IPS-20b (cell line): ENCODE data around the gene PITPNM1.

Source experiments
- H3K27ac ChIP-seq: one replicate; pipeline ENCODE4 v1.5.1; 2013; ENCODE audit warnings: low read length
- H3K27me3 ChIP-seq: 2 replicates; pipeline ENCODE4 v1.6.1; 2013; ENCODE audit warnings: mild to moderate bottlenecking, low read length, inconsistent platforms; ENCODE audit not compliant: insufficient read depth
- H3K36me3 ChIP-seq: 2 replicates; pipeline ENCODE4 v1.6.1; 2013; ENCODE audit warnings: low read depth, mild to moderate bottlenecking, inconsistent platforms, low read length, moderate library complexity; ENCODE audit not compliant: insufficient read depth
- H3K4me1 ChIP-seq: 2 replicates; pipeline ENCODE4 v1.6.1; 2013; ENCODE audit warnings: mild to moderate bottlenecking, control low read depth, inconsistent platforms, low read length, moderate library complexity; ENCODE audit not compliant: insufficient read depth
- H3K4me3 ChIP-seq: 2 replicates; pipeline ENCODE4 v1.5.1; 2013; ENCODE audit warnings: mild to moderate bottlenecking, low read length, inconsistent platforms
- H3K9ac ChIP-seq: 2 replicates; pipeline ENCODE4 v1.6.1; 2013; ENCODE audit warnings: low read depth, mild to moderate bottlenecking, inconsistent platforms, low read length, moderate library complexity
- H3K9me3 ChIP-seq: 2 replicates; pipeline ENCODE4 v1.6.1; 2013; ENCODE audit warnings: mild to moderate bottlenecking, low read depth, low read length, inconsistent platforms; ENCODE audit not compliant: insufficient read depth

Gene PITPNM1

GRCh38 chr11:67538823-67539505, 33.8 kb upstream of the PITPNM1 start:
- Histone ChIP-seq H3K36me3 (no peaks in the 10 kb centered on the region), H3K9ac (no peak overlapping the region), H3K27me3 (no peaks in the 10 kb centered on the region), H3K4me3 (no peak overlapping the region), H3K4me1 (peaks cover 3% of the 10 kb centered on the region; the same call in 1 of the 2 replicates), H3K27ac (no peak overlapping the region), H3K9me3 (peaks cover 25% of the 10 kb centered on the region)

- Histone ChIP-seq H3K4me1 (peaks cover 3% of the 10 kb centered on the region; the same call in 1 of the 2 replicates), H3K27ac (no peak overlapping the region), H3K27me3 (no peaks in the 10 kb centered on the region), H3K9ac (no peak overlapping the region), H3K36me3 (no peaks in the 10 kb centered on the region), H3K9me3 (peaks cover 32% of the 10 kb centered on the region), H3K4me3 (no peak overlapping the region)
Observed at GRCh38 chr11:67538306-67538705, 33.1 kb upstream of the PITPNM1 start.

DNA sequence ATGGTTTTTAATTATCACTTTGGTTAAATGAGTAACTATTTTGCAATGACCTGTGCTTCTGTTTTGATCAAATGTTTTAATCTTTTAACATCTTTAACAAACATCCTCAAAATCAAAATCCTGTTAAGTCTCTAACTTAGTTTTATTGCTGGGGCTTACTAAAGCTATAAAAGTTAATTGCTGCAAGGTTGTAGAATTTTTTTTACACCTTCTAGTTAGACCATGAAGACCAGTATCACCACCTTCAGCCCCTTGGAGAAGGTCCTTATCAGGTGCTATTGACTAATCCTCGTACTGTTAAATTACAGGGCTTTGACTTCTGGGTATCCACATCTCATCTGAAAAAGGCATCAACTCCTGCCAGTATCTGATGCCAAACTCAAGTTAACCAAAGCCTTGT, 30.4 kb upstream of the PITPNM1 start:
- no peak overlapping the region for H3K4me3 ChIP-seq
- peaks cover 42% of the 10 kb centered on the region for H3K9me3 ChIP-seq
- H3K9ac ChIP-seq, result no peak overlapping the region
- no peak overlapping the region for H3K27ac ChIP-seq
- H3K4me1 ChIP-seq, result no peaks in the 10 kb centered on the region
- H3K36me3 ChIP-seq, result no peaks in the 10 kb centered on the region
- H3K27me3 ChIP-seq, result no peaks in the 10 kb centered on the region

GRCh38 chr11:67534070-67534679, 29.0 kb upstream of the PITPNM1 start:
- no peaks in the 10 kb centered on the region for H3K27me3 ChIP-seq
- H3K4me3 ChIP-seq, result no peak overlapping the region
- H3K9ac ChIP-seq, result no peak overlapping the region
- H3K9me3 ChIP-seq, result peaks cover 42% of the 10 kb centered on the region
- no peaks in the 10 kb centered on the region for H3K36me3 ChIP-seq
- H3K27ac ChIP-seq, result no peak overlapping the region
- H3K4me1 ChIP-seq, result no peaks in the 10 kb centered on the region

- H3K9ac ChIP-seq, result no peak overlapping the region
- peaks cover 39% of the 10 kb centered on the region for H3K9me3 ChIP-seq
- no peaks in the 10 kb centered on the region for H3K27me3 ChIP-seq
- H3K27ac ChIP-seq, result no peak overlapping the region
- no peaks in the 10 kb centered on the region for H3K36me3 ChIP-seq
- H3K4me3 ChIP-seq, result no peak overlapping the region
- H3K4me1 ChIP-seq, result no peaks in the 10 kb centered on the region
Observed at GRCh38 chr11:67532889-67533288, 27.7 kb upstream of the PITPNM1 start.

- H3K27ac ChIP-seq, result no peak overlapping the region
- no peaks in the 10 kb centered on the region for H3K36me3 ChIP-seq
- H3K4me1 ChIP-seq, result no peaks in the 10 kb centered on the region
- no peaks in the 10 kb centered on the region for H3K27me3 ChIP-seq
- peaks cover 26% of the 10 kb centered on the region for H3K9me3 ChIP-seq
- H3K4me3 ChIP-seq, result no peak overlapping the region
- H3K9ac ChIP-seq, result no peak overlapping the region
Observed at GRCh38 chr11:67530282-67530592, 25.1 kb upstream of the PITPNM1 start.

DNA sequence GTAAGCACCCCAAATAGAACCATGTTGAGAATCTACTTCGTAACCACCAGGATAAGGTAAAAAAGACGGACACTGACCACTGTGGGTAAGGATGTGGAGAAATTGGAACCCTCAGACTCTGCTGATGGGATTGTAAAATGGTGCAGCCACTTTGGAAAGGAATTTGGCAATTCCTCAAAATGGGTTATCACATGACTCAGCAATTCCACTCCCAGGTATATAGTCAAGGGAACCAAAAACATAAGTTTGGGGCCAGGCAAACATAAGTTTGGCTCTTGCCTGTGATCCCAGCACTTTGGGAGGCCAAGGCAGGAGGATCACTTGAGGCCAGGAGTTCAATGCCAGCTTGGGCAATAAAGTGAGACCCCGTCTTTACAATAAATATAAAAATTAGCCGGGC, 23.2 kb upstream of the PITPNM1 start:
- no peaks in the 10 kb centered on the region for H3K36me3 ChIP-seq
- no peaks in the 10 kb centered on the region for H3K27me3 ChIP-seq
- H3K9ac ChIP-seq, result no peak overlapping the region
- H3K4me1 ChIP-seq, result no peaks in the 10 kb centered on the region
- no peak overlapping the region for H3K4me3 ChIP-seq
- no peak overlapping the region for H3K27ac ChIP-seq
- H3K9me3 ChIP-seq, result peaks cover 11% of the 10 kb centered on the region

GRCh38 chr11:67525275-67525976, 20.3 kb upstream of the PITPNM1 start:
- Histone ChIP-seq H3K27ac (no peak overlapping the region), H3K36me3 (no peaks in the 10 kb centered on the region), H3K27me3 (no peaks in the 10 kb centered on the region), H3K9ac (no peak overlapping the region), H3K9me3 (no peaks in the 10 kb centered on the region), H3K4me3 (no peak overlapping the region), H3K4me1 (no peaks in the 10 kb centered on the region)

DNA sequence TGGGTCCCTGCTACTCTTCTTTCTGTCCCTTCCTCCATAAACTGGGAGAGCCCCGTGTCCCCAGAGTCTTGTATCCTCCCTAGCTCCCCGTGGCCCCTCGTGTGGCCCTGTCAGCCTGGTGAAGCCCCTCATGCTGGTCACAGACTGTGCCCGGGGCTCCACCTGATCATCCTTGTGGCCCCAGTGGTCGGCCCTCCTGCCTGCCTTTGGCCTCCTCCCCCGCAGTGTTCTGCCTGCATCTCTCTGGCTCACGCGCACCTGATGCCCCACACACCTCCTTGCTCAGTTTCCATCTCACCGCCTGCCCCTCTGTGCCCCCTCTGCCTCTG, 19.3 kb upstream of the PITPNM1 start:
- H3K9me3 ChIP-seq, result no peaks in the 10 kb centered on the region
- H3K27ac ChIP-seq, result no peak overlapping the region
- H3K9ac ChIP-seq, result no peak overlapping the region
- no peaks in the 10 kb centered on the region for H3K27me3 ChIP-seq
- no peaks in the 10 kb centered on the region for H3K4me1 ChIP-seq
- H3K4me3 ChIP-seq, result no peak overlapping the region
- no peaks in the 10 kb centered on the region for H3K36me3 ChIP-seq

GRCh38 chr11:67523556-67524479, 18.7 kb upstream of the PITPNM1 start:
- Histone ChIP-seq H3K27ac (no peak overlapping the region), H3K36me3 (no peaks in the 10 kb centered on the region), H3K4me1 (no peaks in the 10 kb centered on the region), H3K27me3 (no peaks in the 10 kb centered on the region), H3K9ac (no peak overlapping the region), H3K4me3 (no peak overlapping the region), H3K9me3 (no peaks in the 10 kb centered on the region)

- Histone ChIP-seq H3K4me3 (no peak within 1 kb of the TSS), H3K9me3 (no peaks in the 10 kb centered on the region), H3K4me1 (no peaks in the 10 kb centered on the region), H3K27me3 (no peaks in the 10 kb centered on the region), H3K9ac (no peak within 1 kb of the TSS), H3K27ac (no peak within 1 kb of the TSS), H3K36me3 (no peaks in the 10 kb centered on the region)
Observed at GRCh38 chr11:67522844-67523555, 17.8 kb upstream of the PITPNM1 start, which contains the start of gene CABP2. TSS of gene CABP2 (minus strand) at chr11:67523446. CDS start at chr11:67523326, 120 bp downstream.
